GM18517 (cell line): ENCODE data around the gene RHOBTB1.

Experiments used
- ATAC-seq: cut with Tn5 transposase; IDR thresholded peaks from one replicate; pipeline ENCODE4 v1.9.1; 2021; ENCODE audit warnings: mild to moderate bottlenecking, moderate library complexity; ENCODE audit not compliant: unreplicated experiment

RHOBTB1 gene

GRCh38 chr10:60825520-60825919 lies 118.5 kb downstream of the RHOBTB1 start:
- ATAC-seq: no peak

- no peak for ATAC-seq
Observed at GRCh38 chr10:60823324-60823723, 120.7 kb downstream of the RHOBTB1 start.

DNA sequence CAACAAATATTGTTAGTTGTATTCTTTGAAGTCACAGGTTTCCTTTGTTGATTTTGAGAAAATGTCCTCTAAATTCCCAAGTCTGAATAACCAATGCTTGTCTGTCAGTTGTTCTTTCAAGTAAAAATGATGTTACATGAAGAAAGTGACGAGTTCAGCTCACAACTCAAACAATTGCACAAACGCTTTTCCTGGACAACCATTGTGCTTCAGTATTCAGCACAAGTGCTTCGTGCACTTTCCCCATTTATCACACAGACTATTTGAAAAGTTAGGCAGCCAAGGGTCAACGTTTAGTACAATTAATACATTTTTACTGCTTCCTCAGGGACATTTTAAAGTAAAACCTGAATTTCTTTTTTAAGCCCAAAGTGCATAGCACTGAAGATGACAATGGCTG lies 121.2 kb downstream of the RHOBTB1 start:
- ATAC-seq: no peak

DNA sequence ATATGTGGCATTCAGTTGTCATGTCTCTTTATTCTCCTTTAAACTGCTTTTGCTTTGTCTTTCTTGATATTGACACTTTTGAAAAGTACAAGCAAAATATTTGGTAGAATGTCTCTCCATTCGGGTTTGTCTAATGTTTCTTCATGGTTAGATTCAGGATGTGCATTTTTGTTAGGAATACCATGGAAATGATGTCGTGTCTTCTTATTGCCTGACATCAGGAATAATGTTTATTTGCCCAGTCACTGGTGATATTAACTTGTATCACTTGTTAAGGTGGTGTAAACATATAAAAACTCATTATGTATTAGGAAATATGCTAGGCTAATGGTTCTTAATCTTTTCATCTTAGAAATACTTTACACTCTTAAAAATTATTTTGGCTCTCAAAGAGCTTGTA lies 122.3 kb downstream of the RHOBTB1 start:
- no peak for ATAC-seq

GRCh38 chr10:60820093-60820754 lies 123.8 kb downstream of the RHOBTB1 start:
- peak; percentile 41 for ATAC-seq
